Fibroblast of villous mesenchyme (primary cell): ENCODE measurements around the gene TUBB. TPM values are rescaled to one million over a fixed set of nuclear protein-coding genes. Genes with fewer than 3 reads are reported as not detected.

ENCODE experiments used
- DNase-seq: peaks from one replicate; pipeline ENCODE4 v3.0.0-alpha.2; 2010; ENCODE audit warnings: low read depth
- H3K4me3 ChIP-seq: 2 replicates; pipeline ENCODE4 v1.5.1; 2011; ENCODE audit warnings: low read depth, mild to moderate bottlenecking, low read length
- total RNA-seq: library from RNA; depleted of rRNA; stranded (reverse); fragments of >200 nt; gene quantifications from 2 replicates; pipeline ENCODE4 v1.2.3, GENCODE V29; 2012
- TF ChIP-seq, protein P1 (sequence below): IDR thresholded peaks from 2 replicates; pipeline ENCODE4 v1.5.1; 2012; ENCODE audit warnings: low read depth, mild to moderate bottlenecking, low read length; ENCODE audit not compliant: insufficient read depth

Gene TUBB
- total RNA-seq, 1 donor: 713 TPM

DNA sequence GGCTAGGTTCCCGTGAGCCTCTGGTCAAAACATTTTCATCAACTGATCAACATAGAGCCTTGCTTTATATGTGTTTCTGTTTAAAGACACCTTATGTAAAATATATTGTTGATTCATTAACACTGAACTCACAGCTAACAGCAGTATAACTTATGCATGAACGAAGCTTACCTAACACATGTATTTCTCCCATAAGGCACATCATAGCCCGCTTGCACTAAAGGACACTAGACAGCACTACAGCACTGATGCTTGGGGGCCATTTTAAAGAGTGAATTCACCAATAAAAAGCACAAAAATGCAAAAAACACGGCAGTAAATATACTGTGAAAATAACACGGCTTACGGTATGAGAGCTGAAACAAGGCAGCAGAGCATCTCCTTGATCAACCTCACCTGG lies 18.4 kb downstream of the TUBB start:
- no peak overlapping the region for H3K4me3 ChIP-seq
- TF ChIP-seq, protein P1, sequence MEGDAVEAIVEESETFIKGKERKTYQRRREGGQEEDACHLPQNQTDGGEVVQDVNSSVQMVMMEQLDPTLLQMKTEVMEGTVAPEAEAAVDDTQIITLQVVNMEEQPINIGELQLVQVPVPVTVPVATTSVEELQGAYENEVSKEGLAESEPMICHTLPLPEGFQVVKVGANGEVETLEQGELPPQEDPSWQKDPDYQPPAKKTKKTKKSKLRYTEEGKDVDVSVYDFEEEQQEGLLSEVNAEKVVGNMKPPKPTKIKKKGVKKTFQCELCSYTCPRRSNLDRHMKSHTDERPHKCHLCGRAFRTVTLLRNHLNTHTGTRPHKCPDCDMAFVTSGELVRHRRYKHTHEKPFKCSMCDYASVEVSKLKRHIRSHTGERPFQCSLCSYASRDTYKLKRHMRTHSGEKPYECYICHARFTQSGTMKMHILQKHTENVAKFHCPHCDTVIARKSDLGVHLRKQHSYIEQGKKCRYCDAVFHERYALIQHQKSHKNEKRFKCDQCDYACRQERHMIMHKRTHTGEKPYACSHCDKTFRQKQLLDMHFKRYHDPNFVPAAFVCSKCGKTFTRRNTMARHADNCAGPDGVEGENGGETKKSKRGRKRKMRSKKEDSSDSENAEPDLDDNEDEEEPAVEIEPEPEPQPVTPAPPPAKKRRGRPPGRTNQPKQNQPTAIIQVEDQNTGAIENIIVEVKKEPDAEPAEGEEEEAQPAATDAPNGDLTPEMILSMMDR: no peak
- DNase-seq: no peak

DNA sequence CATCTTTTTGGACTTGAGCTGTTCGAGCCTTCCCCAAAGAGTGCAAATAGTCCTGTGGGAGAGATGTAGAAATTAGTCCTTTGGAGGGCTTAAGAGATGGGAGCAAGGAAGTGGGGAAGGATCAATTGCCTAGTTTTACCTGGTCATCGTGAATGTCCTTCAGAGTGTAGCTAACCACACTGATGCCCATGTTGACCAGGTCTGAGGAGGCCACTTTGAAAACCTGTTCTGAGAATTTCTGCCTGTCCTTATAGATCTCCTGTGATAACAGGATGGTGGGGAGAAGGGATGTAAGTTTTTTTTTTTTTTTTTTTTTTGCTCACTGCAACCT lies 20.4 kb downstream of the TUBB start:
- DNase-seq: no peak
- H3K4me3 ChIP-seq: no peak overlapping the region
- TF ChIP-seq, protein P1: no peak

DNA sequence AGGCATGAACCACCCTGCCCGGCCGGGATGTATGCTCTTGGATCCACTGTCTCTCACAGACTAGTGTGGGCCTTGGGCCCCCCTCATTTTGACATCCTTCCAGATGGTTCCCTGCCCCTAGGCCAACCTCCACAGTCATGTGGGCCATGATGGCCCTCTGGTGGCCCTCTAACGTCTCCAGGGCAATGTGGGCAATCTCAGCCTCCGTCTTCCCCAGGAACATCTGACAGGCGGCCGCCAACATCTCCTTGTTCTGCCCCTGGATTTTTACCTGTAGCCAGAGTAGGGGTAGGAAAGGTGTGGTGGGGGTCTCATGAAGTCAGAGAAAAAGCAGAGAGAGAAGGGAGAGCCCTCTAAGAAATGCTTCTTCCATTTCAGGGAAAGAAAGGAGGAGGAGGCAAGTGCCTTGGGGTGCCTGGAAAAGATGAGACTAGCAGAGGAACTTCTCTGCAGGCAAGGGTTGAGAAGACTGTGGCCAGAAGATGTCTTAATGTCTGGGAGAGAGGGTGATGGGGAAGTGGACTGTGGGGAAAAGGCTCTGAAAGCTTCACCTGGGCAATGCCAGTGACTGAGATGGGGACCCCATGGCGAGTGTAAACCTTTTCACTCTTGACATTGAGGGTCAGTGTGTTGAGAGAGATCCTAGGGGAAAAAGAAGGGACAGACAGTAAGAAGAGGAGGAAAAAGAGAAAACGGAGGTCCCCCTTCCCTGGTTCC lies 21.1 kb downstream of the TUBB start:
- TF ChIP-seq, protein P1: no peak
- H3K4me3 ChIP-seq: peak overlapping the region; percentile 91
- DNase-seq: no peak

DNA sequence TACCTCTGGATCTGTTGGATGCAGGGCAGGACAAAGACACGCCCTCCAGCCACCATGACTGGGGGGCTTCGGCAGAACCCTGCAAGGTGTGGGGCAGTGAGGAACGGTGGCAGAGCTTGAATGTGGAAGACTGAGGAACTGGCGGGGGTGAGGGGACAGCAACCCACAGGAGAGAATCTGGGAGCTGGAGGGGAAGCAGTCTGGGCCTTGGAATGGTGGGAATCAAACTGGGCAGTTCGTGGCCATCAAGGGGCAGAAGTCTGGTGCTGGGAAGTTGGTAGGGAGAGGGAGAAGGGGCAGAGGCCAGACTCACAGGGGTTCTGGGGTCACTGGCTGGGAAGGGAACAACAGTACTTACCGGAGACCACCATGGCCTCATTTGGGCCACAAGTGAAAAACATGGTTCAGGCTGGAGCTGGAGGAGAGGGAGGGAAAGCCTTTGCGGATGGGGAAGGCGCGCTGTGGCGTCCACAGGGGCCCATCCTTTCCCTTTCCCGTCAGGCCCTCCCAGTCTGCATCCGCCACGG lies 21.7 kb downstream of the TUBB start:
- TF ChIP-seq, protein P1: no peak
- H3K4me3 ChIP-seq: peak overlapping the region; percentile 91
- no peak for DNase-seq

DNA sequence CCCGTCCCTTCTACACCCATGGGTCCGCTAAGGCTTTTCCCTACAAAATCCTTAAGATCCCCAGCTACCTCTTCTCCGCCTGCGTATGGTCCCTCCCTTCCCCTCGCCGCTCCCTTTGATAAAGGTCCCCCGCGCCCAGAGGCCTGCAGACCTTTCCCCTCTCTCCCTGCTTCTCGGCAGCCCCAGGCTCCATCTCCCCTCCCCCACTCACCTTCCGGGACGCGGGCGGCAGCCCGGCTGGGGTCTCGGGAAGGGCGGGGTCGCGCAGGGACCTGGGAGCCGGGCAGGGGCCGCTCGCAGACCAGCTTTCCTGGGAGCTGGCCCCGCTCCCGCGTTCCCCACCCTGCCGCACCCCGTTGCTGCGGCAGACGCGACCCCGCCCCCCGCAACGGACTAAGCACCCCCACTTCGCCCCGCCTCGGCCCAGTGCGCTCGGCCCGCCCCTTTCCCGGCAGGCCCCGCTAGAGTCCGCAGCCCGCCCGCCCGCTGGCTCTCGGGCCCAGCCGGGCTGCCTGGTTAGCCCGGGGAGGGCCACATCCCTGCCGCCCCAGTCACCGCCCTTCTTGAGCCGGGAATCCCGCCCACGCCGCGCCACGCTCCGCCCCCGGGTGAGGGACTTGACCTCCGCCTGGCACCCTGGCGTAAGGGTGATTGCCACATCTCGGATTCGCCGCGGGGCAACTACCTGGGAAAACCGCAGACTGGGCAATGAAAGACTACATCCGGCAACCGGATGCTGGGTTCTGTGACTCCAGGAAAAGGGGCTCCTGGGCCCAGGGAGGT lies 22.4 kb downstream of the TUBB start, which contains the start of gene FLOT1:
FLOT1 (minus strand) TSS at position 372 of the 783 bp plus-strand sequence. CDS start 498 bp downstream, outside the sequence.
- peak; percentile 99 for DNase-seq
- peak within 1 kb of the TSS; percentile 91 for H3K4me3 ChIP-seq
- TF ChIP-seq, protein P1: no peak

DNA sequence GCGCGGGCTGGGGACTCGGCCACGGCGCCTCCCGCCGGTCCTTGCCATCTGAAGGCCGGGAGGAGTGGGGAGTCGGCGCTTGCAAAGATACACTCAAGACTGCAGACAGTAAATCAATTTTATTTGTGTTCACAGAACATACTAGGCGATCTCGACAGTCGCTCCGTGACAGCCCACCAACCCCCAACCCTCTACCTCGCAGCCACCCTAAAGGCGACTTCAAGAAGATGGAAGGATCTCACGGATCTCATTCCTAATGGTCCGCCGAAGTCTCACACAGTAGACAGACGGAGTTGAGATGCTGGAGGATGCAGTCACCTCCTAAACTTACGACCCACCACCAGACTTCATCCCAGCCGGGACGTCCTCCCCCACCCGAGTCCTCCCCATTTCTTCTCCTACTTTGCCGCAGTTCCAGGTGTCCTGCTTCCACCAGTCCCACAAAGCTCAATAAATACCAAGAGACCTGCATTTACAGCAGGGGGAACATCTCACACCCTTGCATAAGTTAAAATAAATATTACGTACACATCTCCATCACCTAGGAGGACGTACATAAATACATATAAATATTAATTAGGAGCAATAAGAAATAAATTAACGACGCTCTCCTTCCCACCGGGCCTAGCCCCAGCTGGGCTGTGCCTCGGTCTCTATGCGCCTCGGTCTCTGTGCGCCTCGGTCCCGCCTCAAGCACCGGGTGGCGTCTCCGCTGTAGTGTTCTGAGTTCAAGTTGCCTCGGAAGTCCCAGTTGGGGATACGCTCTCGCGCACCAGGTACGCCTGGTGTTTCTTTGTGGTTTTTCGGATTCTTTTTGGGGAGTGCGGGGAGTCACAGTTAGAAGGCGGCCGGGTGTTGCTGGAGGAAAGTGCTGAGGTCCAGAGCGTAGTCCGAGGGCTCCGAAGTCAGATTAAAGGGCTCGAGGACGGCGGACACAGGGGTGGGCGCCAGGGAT lies 23.2 kb downstream of the TUBB start:
- H3K4me3 ChIP-seq: peak overlapping the region; percentile 91
- peak; percentile 43 for DNase-seq
- TF ChIP-seq, protein P1: no peak
